ENCODE measurements around the gene KRTAP27-1. TPM values are rescaled to one million over a fixed set of nuclear protein-coding genes. Genes with fewer than 3 reads are reported as not detected.

The KRTAP27-1 gene
- total RNA-seq, 1 experiment from 2014 or later = not detected

- DNase-seq (ENCODE audit: low spot score) = no peak
- in situ Hi-C loops (cut with HindIII; ENCODE audit: low sequenced_read_pairs) = no loop called here
Observed at GRCh38 chr21:30306884-30307283, 30.6 kb downstream of the KRTAP27-1 start.

GRCh38 chr21:30305136-30305535 is 32.4 kb downstream of the KRTAP27-1 start:
- DNase-seq (ENCODE audit: low spot score) = no peak
- in situ Hi-C loops (cut with HindIII; ENCODE audit: low sequenced_read_pairs) = no loop called here

GRCh38 chr21:30289215-30289614 is 48.3 kb downstream of the KRTAP27-1 start, which contains the start of gene KRTAP25-1:
Gene KRTAP25-1, minus strand, starts transcription at chr21:30289514. Its CDS starts 24 bp downstream, at chr21:30289490.
- in situ Hi-C loops (cut with HindIII; ENCODE audit: low sequenced_read_pairs) = no loop called here

More at GRCh38 chr21:30289215-30289614, 48.3 kb downstream of the KRTAP27-1 start, which contains the start of gene KRTAP25-1:
- no peak for DNase-seq (ENCODE audit: low spot score)

Other genes starting within 250 kb of the KRTAP27-1 start
- not detected in 2 replicates for gene CLDN17, start 170.9 kb downstream of the KRTAP27-1 start, total RNA-seq (2014; rRNA removed; shearing (Covaris generic))
- not detected in 2 replicates for gene CLDN8, start 121.6 kb downstream of the KRTAP27-1 start, total RNA-seq (2014; rRNA removed; shearing (Covaris generic))
- gene KRTAP24-1, start 54.7 kb downstream of the KRTAP27-1 start, total RNA-seq (2014; rRNA removed; shearing (Covaris generic)) = not detected in 2 replicates
- gene KRTAP25-1, start 48.2 kb downstream of the KRTAP27-1 start, total RNA-seq (2014; rRNA removed; shearing (Covaris generic)) = not detected in 2 replicates
- gene KRTAP26-1, start 17.4 kb downstream of the KRTAP27-1 start, total RNA-seq (2014; rRNA removed; shearing (Covaris generic)) = not detected in 2 replicates
- not detected in 2 replicates for gene KRTAP23-1, start 10.9 kb upstream of the KRTAP27-1 start, total RNA-seq (2014; rRNA removed; shearing (Covaris generic))
- gene KRTAP13-2, start 34.6 kb upstream of the KRTAP27-1 start, total RNA-seq (2014; rRNA removed; shearing (Covaris generic)) = not detected in 2 replicates
- not detected in 2 replicates for gene KRTAP13-1, start 58.3 kb upstream of the KRTAP27-1 start, total RNA-seq (2014; rRNA removed; shearing (Covaris generic))
- not detected in 2 replicates for gene KRTAP13-3, start 88.2 kb upstream of the KRTAP27-1 start, total RNA-seq (2014; rRNA removed; shearing (Covaris generic))
- gene KRTAP13-4, start 92.5 kb upstream of the KRTAP27-1 start, total RNA-seq (2014; rRNA removed; shearing (Covaris generic)) = not detected in 2 replicates
- not detected in 2 replicates for gene KRTAP15-1, start 102.6 kb upstream of the KRTAP27-1 start, total RNA-seq (2014; rRNA removed; shearing (Covaris generic))
- gene KRTAP19-1, start 142.7 kb upstream of the KRTAP27-1 start, total RNA-seq (2014; rRNA removed; shearing (Covaris generic)) = not detected in 2 replicates
- gene KRTAP19-2, start 149.7 kb upstream of the KRTAP27-1 start, total RNA-seq (2014; rRNA removed; shearing (Covaris generic)) = not detected in 2 replicates
- gene KRTAP19-3, start 154.3 kb upstream of the KRTAP27-1 start, total RNA-seq (2014; rRNA removed; shearing (Covaris generic)) = not detected in 2 replicates
- gene KRTAP19-4, start 159.5 kb upstream of the KRTAP27-1 start, total RNA-seq (2014; rRNA removed; shearing (Covaris generic)) = not detected in 2 replicates
- not detected in 2 replicates for gene KRTAP19-5, start 164.4 kb upstream of the KRTAP27-1 start, total RNA-seq (2014; rRNA removed; shearing (Covaris generic))
- not detected in 2 replicates for gene KRTAP19-6, start 204.2 kb upstream of the KRTAP27-1 start, total RNA-seq (2014; rRNA removed; shearing (Covaris generic))
- gene KRTAP19-7, start 223.6 kb upstream of the KRTAP27-1 start, total RNA-seq (2014; rRNA removed; shearing (Covaris generic)) = not detected in 2 replicates

Measured in G401 (cell line).